A549 (cell line): ENCODE results near the gene ZSWIM5. TPM values are rescaled to one million over a fixed set of nuclear protein-coding genes. Genes with fewer than 3 reads are reported as not detected.
A peak's percentile ranks its signal among the peaks of the same experiment; 100 is the strongest.
"Not testable (repeated sequence)": the region's sequence is repeated elsewhere in the genome, so short reads cannot be mapped to it uniquely, and the experiment has no call there.

Experiments
- ATAC-seq, 2 experiments: fragments of 200-7000 bp in 1 of 2; fragments of >200 bp in 1 of 2; cut with Nextera tagmentation in 1 of 2; cut with Tn5 transposase in 1 of 2; 3 replicates each; pipeline versions ENCODE4 v1.8.0 to v1.9.1; 2018 to 2020; ENCODE audit warnings: mild to moderate bottlenecking in 1 of 2, moderate library complexity in 1 of 2
- CTCF ChIA-PET: fragments of 300-600 bp; sonication (Branson Sonifier 250); formaldehyde crosslinking; extraction: SDS; loops from one replicate; lab custom pipeline; 2021; ENCODE audit warnings: antibody characterized with exemption, inconsistent platforms; lab: Yijun Ruan, JAX
- POLR2A ChIA-PET: fragments of 350-600 bp; formaldehyde crosslinking; extraction: SDS; loops from one replicate; lab custom pipeline; 2021; ENCODE audit warnings: antibody characterized with exemption, inconsistent platforms; lab: Yijun Ruan, JAX
- DNase-seq, 2 experiments: peaks; one replicate each; pipeline versions ENCODE4 v3.0.0 to v3.0.0-alpha.2; 2011 to 2016; ENCODE audit warnings: low read depth in 1 of 2, low spot score in 1 of 2
- FAIRE-seq: peaks from 2 replicates; lab custom pipeline; 2011; peaks lifted over from hg19 to GRCh38; lab: Jason Lieb, UNC
- H3K27ac ChIP-seq, 2 experiments: fragments of >200 bp; sonication (Bioruptor Twin); formaldehyde crosslinking; 3 replicates each; pipeline ENCODE4 v1.5.1; 2016 to 2017
- H3K4me1 ChIP-seq: fragments of >200 bp; sonication (Bioruptor Twin); formaldehyde crosslinking; 3 replicates; pipeline ENCODE4 v1.6.1; 2016
- H3K4me2 ChIP-seq: fragments of >200 bp; sonication (Bioruptor Twin); formaldehyde crosslinking; 3 replicates; pipeline ENCODE4 v1.6.1; 2016
- H3K4me3 ChIP-seq: fragments of >200 bp; sonication (Bioruptor Twin); formaldehyde crosslinking; 3 replicates; pipeline ENCODE4 v1.5.1; 2016
- H3K9me3 ChIP-seq: fragments of >200 bp; sonication (Bioruptor Twin); formaldehyde crosslinking; 3 replicates; pipeline ENCODE4 v1.6.1; 2016
- CHD2 ChIP-seq: fragments of 150-350 bp; IDR thresholded peaks from 2 replicates; pipeline ENCODE4 v1.6.1; 2014; ENCODE audit warnings: low read length; ENCODE audit not compliant: partially characterized antibody
- E2F6 ChIP-seq: IDR thresholded peaks from 2 replicates; pipeline ENCODE4 v1.6.1; 2012; ENCODE audit warnings: low read depth, borderline replicate concordance
- EHF ChIP-seq: fragments of 250-450 bp; sonication (Bioruptor Pico); IDR thresholded peaks from 2 replicates; pipeline ENCODE4 v1.5.0; 2020; ENCODE audit warnings: mild to moderate bottlenecking
- EHMT2 ChIP-seq: fragments of 200-600 bp; sonication (generic); IDR thresholded peaks from 2 replicates; pipeline ENCODE4 v1.6.1; 2016; ENCODE audit warnings: antibody characterized with exemption, low read depth, mild to moderate bottlenecking, moderate library complexity
- ELK1 ChIP-seq: fragments of 150-350 bp; IDR thresholded peaks from 2 replicates; pipeline ENCODE4 v1.6.1; 2014; ENCODE audit warnings: low read depth, mild to moderate bottlenecking, low read length
- ESRRA ChIP-seq: fragments of 150-350 bp; IDR thresholded peaks from 2 replicates; pipeline ENCODE4 v1.6.1; 2014; ENCODE audit warnings: mild to moderate bottlenecking, low read length, borderline replicate concordance
- FOSL2 ChIP-seq, 2 experiments: fragments of 450-650 bp in 1 of 2; fragments of >200 bp in 1 of 2; sonication (Bioruptor Twin) in 1 of 2; formaldehyde crosslinking; IDR thresholded peaks; 2 replicates each; pipeline versions ENCODE4 v1.5.0 to v1.6.1; 2016 to 2020; ENCODE audit warnings: mild to moderate bottlenecking in 1 of 2, moderate library complexity in 1 of 2
- GATA3 ChIP-seq: IDR thresholded peaks from 2 replicates; pipeline ENCODE4 v1.6.1; 2012; ENCODE audit warnings: borderline replicate concordance
- HES2 ChIP-seq: fragments of >200 bp; sonication (Bioruptor Twin); formaldehyde crosslinking; IDR thresholded peaks from 2 replicates; pipeline ENCODE4 v1.6.1; 2016
- HOXA7 ChIP-seq: fragments of 250-450 bp; sonication (Bioruptor Pico); IDR thresholded peaks from 2 replicates; pipeline ENCODE4 v1.5.0; 2020; ENCODE audit warnings: mild to moderate bottlenecking, moderate library complexity
- KDM5A ChIP-seq: fragments of 200-600 bp; sonication (generic); IDR thresholded peaks from 2 replicates; pipeline ENCODE4 v1.6.1; 2016; ENCODE audit warnings: antibody characterized with exemption, mild to moderate bottlenecking
- MYC ChIP-seq: IDR thresholded peaks from 2 replicates; pipeline ENCODE4 v1.6.1; 2012; ENCODE audit warnings: mild to moderate bottlenecking, inconsistent platforms, low read length, improper control_type of control experiment, borderline replicate concordance
- PHF8 ChIP-seq: fragments of 200-600 bp; sonication (generic); IDR thresholded peaks from 2 replicates; pipeline ENCODE4 v1.6.1; 2016; ENCODE audit warnings: low read depth, mild to moderate bottlenecking, antibody characterized with exemption, moderate library complexity, borderline replicate concordance
- RARB ChIP-seq: fragments of 250-450 bp; sonication (Bioruptor Pico); IDR thresholded peaks from 2 replicates; pipeline ENCODE4 v1.8.0; 2021; ENCODE audit warnings: mild to moderate bottlenecking, moderate library complexity
- TFCP2L1 ChIP-seq: fragments of 250-450 bp; sonication (Bioruptor Pico); IDR thresholded peaks from 2 replicates; pipeline ENCODE4 v1.5.0; 2021; ENCODE audit warnings: mild to moderate bottlenecking
- TP53 ChIP-seq: fragments of 250-450 bp; sonication (Bioruptor Pico); IDR thresholded peaks from 2 replicates; pipeline ENCODE4 v1.5.0; 2021; ENCODE audit warnings: mild to moderate bottlenecking, moderate library complexity
- ZFP36 ChIP-seq: fragments of 450-650 bp; IDR thresholded peaks from 2 replicates; pipeline ENCODE4 v1.6.1; 2014; ENCODE audit warnings: borderline replicate concordance; ENCODE audit not compliant: partially characterized antibody
- ZNF302 ChIP-seq: fragments of 250-450 bp; sonication (Bioruptor Pico); IDR thresholded peaks from 2 replicates; pipeline ENCODE4 v1.9.0; 2021; ENCODE audit warnings: inconsistent platforms, mild to moderate bottlenecking, moderate library complexity
- WGBS: methylation state at CpG from one replicate; pipeline ENCODE4 v1.1.6; 2017; ENCODE audit errors: missing lambda C conversion rate; 5-methylcytosine and 5-hydroxymethylcytosine counted together
- polyA plus RNA-seq, 4 experiments: library from polyadenylated mRNA; depleted of rRNA in 3 of 4; stranded (reverse); fragments of >200 nt; fragmentation: RNase III in 1 of 4; extraction: RNeasy Plus Mini Kit Qiagen cat#74134 plus additional on column Dnase treatment in 1 of 4; gene quantifications; 2 replicates in 3 of 4; 3 replicates in 1 of 4; pipeline ENCODE4 v1.2.3, GENCODE V29; 2011 to 2017

The ZSWIM5 gene
- polyA plus RNA-seq, 2 of the 4 experiments (the other 2 are of a cell fraction): 0.52 to 1.3 TPM

GRCh38 chr1:45111239-45111638, 95.2 kb downstream of the ZSWIM5 start:
- Histone ChIP-seq H3K27ac (no peak overlapping the region), H3K4me3 (no peak overlapping the region), H3K4me2 (no peak overlapping the region), H3K9me3 (no peaks in the 10 kb centered on the region), H3K4me1 (no peaks in the 10 kb centered on the region)
- DNase-seq (no peak), ATAC-seq (no peak), FAIRE-seq (no peak)
- WGBS: 54% methylated on average over 2 of the region's 2 CpGs
- CTCF ChIA-PET: interaction anchor here (0.7 kb wide), 1 partner anchor 84 kb away, joined by 3 read pairs; no protein-coding TSS in a partner anchor
- TF ChIP-seq ESRRA: no peak
- TF ChIP-seq PHF8: no peak
- TF ChIP-seq EHMT2: no peak
- no peak for TF ChIP-seq TFCP2L1
- no peak for TF ChIP-seq MYC
- TF ChIP-seq ZFP36: no peak
- TF ChIP-seq RARB (CRISPR knock-in tag): no peak
- TF ChIP-seq TP53: no peak
- TF ChIP-seq HOXA7: no peak
- no peak for TF ChIP-seq FOSL2 (IDR thresholded peaks at IDR 0.05)
- no peak for TF ChIP-seq FOSL2 (CRISPR knock-in tag; IDR thresholded peaks at IDR 0.05)
- TF ChIP-seq HES2: no peak
- no peak for TF ChIP-seq ELK1
- TF ChIP-seq ZNF302: no peak
- no peak for TF ChIP-seq CHD2
- no peak for TF ChIP-seq KDM5A
- TF ChIP-seq EHF: no peak
- POLR2A ChIA-PET: no interaction called here

- 76% methylated on average over 3 of the region's 3 CpGs for WGBS
Measured at GRCh38 chr1:45107782-45108181, 98.6 kb downstream of the ZSWIM5 start.

GRCh38 chr1:45106864-45107263, 99.5 kb downstream of the ZSWIM5 start:
- peak in 1 of 2 experiments; percentile 16 for DNase-seq
- H3K9me3 ChIP-seq, H3K4me2 ChIP-seq, FAIRE-seq, ATAC-seq, H3K27ac ChIP-seq, CTCF ChIA-PET, H3K4me1 ChIP-seq, H3K4me3 ChIP-seq, POLR2A ChIA-PET: not testable (repeated sequence)
- WGBS: 30% methylated on average over 6 of the region's 6 CpGs

More at GRCh38 chr1:45107782-45108181, 98.6 kb downstream of the ZSWIM5 start:
- H3K9me3 ChIP-seq: no peaks in the 10 kb centered on the region
- H3K4me1 ChIP-seq: no peaks in the 10 kb centered on the region
- TF ChIP-seq GATA3 (no peak), E2F6 (no peak)
- TF ChIP-seq, all 56 proteins: peak for 0
- DNase-seq: no peak
- ChIA-PET CTCF (interaction anchor here (0.6 kb wide), 1 partner anchor 9 kb away, joined by 3 read pairs; no protein-coding TSS in a partner anchor), POLR2A (no interaction called here)
- no peak overlapping the region for H3K4me3 ChIP-seq
- H3K27ac ChIP-seq: no peak overlapping the region
- H3K4me2 ChIP-seq: no peak overlapping the region
- no peak for FAIRE-seq
- no peak for ATAC-seq

GRCh38 chr1:45106156-45106545, 100.3 kb downstream of the ZSWIM5 start:
- H3K27ac ChIP-seq, POLR2A ChIA-PET, H3K4me3 ChIP-seq, FAIRE-seq, H3K4me1 ChIP-seq, DNase-seq, H3K9me3 ChIP-seq, H3K4me2 ChIP-seq, ATAC-seq, CTCF ChIA-PET: not testable (repeated sequence)
- WGBS: no CpG with 5 or more reads among the region's 31 CpGs

- CTCF ChIA-PET, H3K4me2 ChIP-seq, FAIRE-seq, ATAC-seq, H3K9me3 ChIP-seq, POLR2A ChIA-PET, DNase-seq, H3K27ac ChIP-seq, H3K4me3 ChIP-seq, H3K4me1 ChIP-seq: not testable (repeated sequence)
- 89% methylated on average over 9 of the region's 43 CpGs for WGBS
Measured at GRCh38 chr1:45105486-45106155, 100.8 kb downstream of the ZSWIM5 start.
